Measurements from ENCODE around the gene CDK7. TPM values are rescaled to one million over a fixed set of nuclear protein-coding genes. Genes with fewer than 3 reads are reported as not detected.

CDK7 gene
- polyA plus RNA-seq, 1 experiment, result 153 TPM

DNA sequence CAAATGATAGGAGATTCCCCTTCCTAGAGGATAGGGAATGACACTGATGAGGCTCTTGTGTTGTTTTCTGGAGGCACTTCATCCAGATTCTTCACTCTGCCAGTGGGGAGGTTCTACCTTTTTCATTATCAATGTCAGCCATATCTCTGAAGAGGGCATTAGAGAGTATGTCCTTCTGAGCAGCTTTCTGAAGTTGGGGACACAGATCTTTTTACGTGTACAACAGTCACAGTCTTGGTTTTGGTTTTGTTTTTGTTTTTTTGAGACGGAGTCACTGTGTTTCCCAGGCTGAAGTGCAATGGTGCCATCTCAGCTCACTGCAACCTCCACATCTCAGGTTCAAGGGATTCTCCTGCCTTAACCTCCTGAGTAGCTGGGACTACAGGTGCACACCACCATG is 22.7 kb upstream of the CDK7 start:
- ChIA-PET POLR2A (interaction anchor here (0.7 kb wide), 1 partner anchor 138 kb away, joined by 5 read pairs; no protein-coding TSS in a partner anchor), CTCF (interaction anchor here (1.3 kb wide), 1 partner anchor 118 kb away, joined by 4 read pairs; the partner anchor contains the start of gene SLC30A5)
- H3K9me3 ChIP-seq (ENCODE audit: control insufficient read depth, insufficient read depth, low read length), result no peaks in the 10 kb centered on the region
- no peak for DNase-seq (ENCODE audit: low read depth, low spot score)
- no peaks in the 10 kb centered on the region for H3K27me3 ChIP-seq (ENCODE audit: control insufficient read depth, insufficient read depth, low read length)
- no peak for TF ChIP-seq CTCF (IDR thresholded peaks at IDR 0.05; ENCODE audit: low read depth, low read length)
- H3K4me3 ChIP-seq (ENCODE audit: low read depth, low read length), result no peak overlapping the region
- H3K27ac ChIP-seq (ENCODE audit: low read depth, low read length), result no peak overlapping the region

- no peaks in the 10 kb centered on the region; the same call in 1 of the 2 replicates for H3K9me3 ChIP-seq (ENCODE audit: control insufficient read depth, insufficient read depth, low read length)
- ChIA-PET CTCF (no interaction called here), POLR2A (no interaction called here)
- H3K27ac ChIP-seq (ENCODE audit: low read depth, low read length), result peak overlapping the region; percentile 55
- peak; percentile 57 for DNase-seq (ENCODE audit: low read depth, low spot score)
- H3K27me3 ChIP-seq (ENCODE audit: control insufficient read depth, insufficient read depth, low read length), result no peaks in the 10 kb centered on the region
- TF ChIP-seq CTCF (IDR thresholded peaks at IDR 0.05; ENCODE audit: low read depth, low read length), result no peak
- H3K4me3 ChIP-seq (ENCODE audit: low read depth, low read length), result no peak overlapping the region
Measured at GRCh38 chr5:69213513-69214215, 21.0 kb upstream of the CDK7 start.

DNA sequence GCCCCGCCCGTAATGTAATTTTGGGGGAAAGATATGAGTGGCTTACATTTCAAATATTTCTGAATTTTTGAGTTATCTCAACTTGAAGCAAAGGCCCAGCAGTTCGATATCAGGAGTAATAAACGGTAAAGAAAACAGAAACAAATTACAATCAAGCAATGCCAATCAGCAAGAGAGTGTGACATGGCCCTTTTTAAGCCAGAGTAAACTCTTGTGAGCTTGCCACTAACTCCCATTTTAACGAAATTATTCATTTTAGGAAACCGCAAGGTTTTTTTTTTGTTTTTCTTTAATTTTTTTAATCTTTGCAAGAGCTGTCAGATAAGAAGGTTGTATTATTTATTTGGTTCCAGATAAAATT is 17.6 kb upstream of the CDK7 start:
- Histone ChIP-seq H3K9me3 (ENCODE audit: control insufficient read depth, insufficient read depth, low read length) (peaks cover 3% of the 10 kb centered on the region; the same call in 1 of the 2 replicates), H3K4me3 (ENCODE audit: low read depth, low read length) (peak overlapping the region; percentile 99), H3K27me3 (ENCODE audit: control insufficient read depth, insufficient read depth, low read length) (no peaks in the 10 kb centered on the region), H3K27ac (ENCODE audit: low read depth, low read length) (no peak overlapping the region)
- no peak for DNase-seq (ENCODE audit: low read depth, low spot score)
- ChIA-PET POLR2A (interaction anchor here (1.5 kb wide), 1 partner anchor 17 kb away, joined by 6 read pairs; the partner anchor contains the start of gene CDK7), CTCF (interaction anchor here (0.7 to 2.3 kb wide), 3 partner anchors 17 to 124 kb away, joined by 3 to 6 read pairs (median 3); partner anchors contain the start of gene SLC30A5)
- no peak for TF ChIP-seq CTCF (IDR thresholded peaks at IDR 0.05; ENCODE audit: low read depth, low read length)

DNA sequence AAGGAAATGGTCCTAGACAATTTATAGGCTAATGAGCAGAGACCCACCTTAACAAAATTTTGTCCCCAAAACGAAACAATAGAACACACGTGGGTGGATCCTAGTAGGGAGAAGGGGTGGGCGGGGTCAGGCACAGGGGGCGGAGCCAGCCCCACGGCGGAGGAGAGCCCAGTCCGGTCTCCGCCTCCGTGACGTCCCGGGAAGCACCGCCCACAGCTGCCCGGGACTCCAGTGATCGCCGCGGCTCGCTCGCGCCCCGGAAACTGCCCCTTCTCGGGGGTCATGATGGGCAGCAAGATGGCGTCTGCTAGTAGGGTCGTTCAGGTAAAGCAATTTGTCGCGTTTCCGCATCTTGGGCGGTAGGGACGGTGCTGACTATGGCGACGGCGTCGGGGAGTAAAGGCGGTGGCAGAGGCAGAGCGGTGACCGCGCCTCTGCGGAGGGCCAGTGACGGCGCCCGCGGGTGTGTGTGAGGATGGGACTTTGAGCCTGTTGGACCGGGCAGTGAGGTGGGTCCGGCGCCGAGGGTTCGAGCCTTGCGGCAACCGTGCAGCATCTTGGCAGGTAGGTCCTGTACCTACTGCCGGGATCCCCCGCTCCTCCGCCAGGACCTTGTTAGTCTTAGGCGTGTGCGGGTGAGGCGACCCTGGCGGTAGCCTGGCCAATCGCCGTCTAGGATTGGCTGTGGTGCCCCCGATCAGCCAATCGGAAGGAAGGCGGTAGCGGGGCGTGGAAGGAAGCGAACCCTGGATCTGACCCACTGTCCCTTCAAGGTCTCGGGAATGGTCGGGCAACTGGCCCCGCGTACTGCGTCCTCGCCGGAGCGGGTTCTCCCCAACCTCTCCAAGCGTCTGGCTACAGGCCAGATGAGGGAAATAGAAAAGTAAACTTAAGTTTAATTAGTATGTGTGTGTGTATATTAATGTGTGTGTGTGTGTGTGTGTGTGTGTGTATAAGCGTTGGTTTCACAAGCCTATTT is 16.8 kb upstream of the CDK7 start:
- Histone ChIP-seq H3K4me3 (ENCODE audit: low read depth, low read length) (peak overlapping the region; percentile 99), H3K27me3 (ENCODE audit: control insufficient read depth, insufficient read depth, low read length) (no peaks in the 10 kb centered on the region), H3K9me3 (ENCODE audit: control insufficient read depth, insufficient read depth, low read length) (peaks cover 3% of the 10 kb centered on the region; the same call in 1 of the 2 replicates), H3K27ac (ENCODE audit: low read depth, low read length) (peak overlapping the region; percentile 57)
- CTCF ChIA-PET, result interaction anchor here (1.2 kb wide), 1 partner anchor 18 kb away, joined by 3 read pairs; no protein-coding TSS in a partner anchor
- POLR2A ChIA-PET, result interaction anchor here (0.5 to 1.5 kb wide), 2 partner anchors 17 to 207 kb away, joined by 4 to 6 read pairs; partner anchors contain the start of gene CDK7
- peak; percentile 73 for DNase-seq (ENCODE audit: low read depth, low spot score)
- peak; percentile 26 for TF ChIP-seq CTCF (IDR thresholded peaks at IDR 0.05; ENCODE audit: low read depth, low read length)

Measured in AG04450 (cell line).